Fibroblast of pulmonary artery (primary cell): Measurements from ENCODE around the gene FBXO42.

ENCODE experiments used
- DNase-seq: peaks from one replicate; pipeline ENCODE4 v3.0.0-alpha.2; 2010; ENCODE audit warnings: low read depth
- H3K4me3 ChIP-seq: replicated peaks from 2 replicates; pipeline ENCODE4 v1.5.1; 2011; ENCODE audit warnings: low read depth, mild to moderate bottlenecking, control low read depth, low read length, moderate library complexity
- CTCF ChIP-seq: IDR thresholded peaks from 2 replicates; pipeline ENCODE4 v1.5.1; 2011; ENCODE audit warnings: mild to moderate bottlenecking, control low read depth, low read length, inconsistent platforms; ENCODE audit errors: missing control alignments

The FBXO42 gene

DNA sequence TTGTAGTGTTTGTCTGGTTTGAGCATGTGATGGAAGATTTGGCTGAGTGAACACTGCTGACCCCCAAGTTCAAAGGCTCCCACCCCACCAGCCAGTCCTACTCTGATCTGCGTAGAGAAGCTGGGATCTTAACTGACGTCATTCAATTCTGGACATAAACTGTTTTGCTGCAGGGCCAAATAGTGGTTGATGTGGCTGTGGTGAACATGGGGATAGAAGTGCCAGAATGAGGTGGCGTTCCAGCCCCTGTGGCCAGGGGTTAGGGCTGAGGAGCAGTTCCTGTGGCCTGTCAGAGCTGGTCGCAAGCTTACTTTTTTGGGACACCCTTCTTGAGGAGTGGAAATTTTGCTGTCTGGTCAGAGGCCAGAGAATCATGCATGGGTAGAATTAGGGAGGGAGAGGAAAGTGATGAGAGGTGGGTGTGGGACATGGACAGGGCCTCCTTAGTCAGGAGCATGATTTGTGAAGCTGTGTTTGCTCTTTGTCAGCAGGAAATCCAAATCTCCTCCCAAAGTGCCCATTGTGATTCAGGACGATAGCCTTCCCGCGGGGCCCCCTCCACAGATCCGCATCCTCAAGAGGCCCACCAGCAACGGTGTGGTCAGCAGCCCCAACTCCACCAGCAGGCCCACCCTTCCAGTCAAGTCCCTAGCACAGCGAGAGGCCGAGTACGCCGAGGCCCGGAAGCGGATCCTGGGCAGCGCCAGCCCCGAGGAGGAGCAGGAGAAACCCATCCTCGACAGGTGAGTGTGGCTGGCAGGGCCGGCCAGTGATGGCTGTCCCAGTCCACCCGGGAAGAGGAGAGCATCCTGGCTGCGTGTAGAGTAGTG lies 40.7 kb upstream of the FBXO42 start:
- TF ChIP-seq CTCF, result no peak
- no peak for DNase-seq
- no peak overlapping the region for H3K4me3 ChIP-seq

- no peak for DNase-seq
- H3K4me3 ChIP-seq, result no peak overlapping the region
- TF ChIP-seq CTCF, result no peak
Measured at GRCh38 chr1:16391411-16391810, 39.1 kb upstream of the FBXO42 start.

- peak overlapping the region; percentile 41 for H3K4me3 ChIP-seq
- DNase-seq, result peak; percentile 32
- no peak for TF ChIP-seq CTCF
Measured at GRCh38 chr1:16387201-16388188, 35.2 kb upstream of the FBXO42 start.

DNA sequence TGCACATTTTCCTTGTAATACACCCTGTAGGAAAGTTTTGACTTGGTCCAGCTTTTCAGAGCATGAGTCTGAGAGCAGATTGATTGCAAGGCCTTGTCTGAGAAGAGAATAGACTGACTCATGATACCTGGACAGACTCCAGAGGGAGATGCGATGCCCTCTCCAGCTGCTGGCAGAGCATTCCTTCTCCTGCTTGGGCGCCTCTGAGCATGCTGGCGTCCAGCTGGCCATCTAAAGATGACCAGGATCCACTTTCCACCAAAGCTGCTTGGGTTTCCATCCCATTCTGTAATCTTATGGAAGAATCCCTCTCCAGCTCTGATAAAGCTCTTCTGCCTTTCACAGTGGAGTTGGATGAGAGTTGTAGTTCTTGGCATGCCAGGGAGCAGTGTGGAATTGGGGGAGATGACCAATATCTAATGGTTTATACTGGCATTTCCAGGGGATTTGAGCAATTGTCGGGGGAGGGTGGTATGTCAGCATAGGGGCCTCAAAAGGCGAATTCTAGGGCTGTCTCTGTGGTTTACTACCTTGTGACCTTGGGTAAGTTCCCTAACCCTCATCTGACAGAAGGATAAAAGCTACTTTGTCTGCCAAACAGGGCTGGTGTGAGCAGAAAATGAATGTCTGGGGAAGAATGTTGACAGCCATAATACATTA lies 34.3 kb upstream of the FBXO42 start:
- TF ChIP-seq CTCF, result no peak
- H3K4me3 ChIP-seq, result peak overlapping the region; percentile 41
- peak; percentile 81 for DNase-seq

- H3K4me3 ChIP-seq, result no peak overlapping the region
Measured at GRCh38 chr1:16385659-16386453, 33.6 kb upstream of the FBXO42 start.

More at GRCh38 chr1:16385659-16386453, 33.6 kb upstream of the FBXO42 start:
- DNase-seq, result no peak
- no peak for TF ChIP-seq CTCF
